Stimulated activated memory B cell treated with anti-CD40 and anti-IgM and Interleukin-4, amounts not matched to agents 10 μg/mL and 1 μg/mL and 100 μg/mL, for 72 hours (primary cell): ENCODE measurements around the gene PRR22.

Source experiments
- ATAC-seq: fragments of 150-1000 bp; cut with Tn5 transposase; 2 replicates; pipeline ENCODE4 v1.10.0; 2021
- H3K27ac Mint-ChIP-seq: one replicate; pipeline ENCODE4 v1.8.0; 2022; ENCODE audit warnings: mild to moderate bottlenecking, mixed read lengths
- H3K27me3 Mint-ChIP-seq: one replicate; pipeline ENCODE4 v1.8.0; 2022; ENCODE audit warnings: mixed read lengths
- H3K36me3 Mint-ChIP-seq: one replicate; pipeline ENCODE4 v1.8.0; 2022; ENCODE audit warnings: mixed read lengths
- H3K4me1 Mint-ChIP-seq: one replicate; pipeline ENCODE4 v1.8.0; 2022; ENCODE audit warnings: mixed read lengths
- H3K4me3 Mint-ChIP-seq: one replicate; pipeline ENCODE4 v1.8.0; 2022; ENCODE audit warnings: mild to moderate bottlenecking, moderate library complexity, mixed read lengths
- H3K9me3 Mint-ChIP-seq: one replicate; pipeline ENCODE4 v1.8.0; 2022; ENCODE audit warnings: mixed read lengths

Gene PRR22

GRCh38 chr19:5784581-5785147 is at the start of gene PRR22:
Gene PRR22 (minus strand): TSS chr19:5784746. CDS start chr19:5784660, 86 bp downstream.
- peaks cover 8% of the 10 kb centered on the region for H3K4me1 Mint-ChIP-seq
- no peak for ATAC-seq
- H3K4me3 Mint-ChIP-seq, result no peak within 1 kb of the TSS
- no peaks in the 10 kb centered on the region for H3K9me3 Mint-ChIP-seq
- peaks cover 53% of the 10 kb centered on the region for H3K36me3 Mint-ChIP-seq
- H3K27ac Mint-ChIP-seq, result no peak within 1 kb of the TSS
- H3K27me3 Mint-ChIP-seq, result no peaks in the 10 kb centered on the region

DNA sequence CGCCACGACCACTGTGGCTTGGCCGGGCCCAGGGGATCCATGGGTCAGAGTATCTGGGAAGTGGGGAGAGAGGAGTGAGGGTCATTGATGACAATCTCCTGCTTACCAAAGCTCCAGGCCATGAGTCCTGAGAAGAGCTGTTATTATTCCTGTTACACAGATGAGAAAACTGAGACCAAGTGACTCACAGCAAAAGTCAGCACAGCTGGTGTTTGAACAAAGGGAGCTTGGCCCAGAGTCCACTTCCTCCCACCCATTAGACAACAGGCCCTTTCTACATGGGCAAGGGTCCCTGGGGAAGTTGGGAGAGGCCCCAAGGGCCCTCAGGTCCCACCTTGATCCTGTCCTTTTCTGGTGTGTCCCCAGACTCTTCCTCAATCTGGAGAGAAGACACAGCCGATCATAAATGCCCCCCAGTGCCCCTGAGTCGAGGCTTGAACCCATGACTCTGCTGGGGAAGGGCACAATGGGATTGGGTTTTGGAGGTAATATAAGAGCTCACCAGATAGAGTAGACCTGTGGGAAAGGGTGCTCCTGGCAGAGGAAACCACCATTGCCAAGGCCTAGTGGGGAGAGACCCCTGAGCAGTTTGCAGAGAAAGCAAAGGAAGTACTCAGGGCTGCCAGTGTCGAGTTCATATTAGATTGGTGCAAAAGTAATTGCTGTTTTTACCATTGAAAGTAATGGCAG is 48.1 kb upstream of the PRR22 start:
- ATAC-seq, result no peak
- Mint-ChIP-seq H3K4me3 (no peak overlapping the region), H3K27me3 (peaks cover 49% of the 10 kb centered on the region), H3K36me3 (no peaks in the 10 kb centered on the region), H3K27ac (no peak overlapping the region), H3K9me3 (no peaks in the 10 kb centered on the region), H3K4me1 (peaks cover 7% of the 10 kb centered on the region)

GRCh38 chr19:5832061-5832460 is 47.5 kb upstream of the PRR22 start:
- Mint-ChIP-seq H3K9me3 (no peaks in the 10 kb centered on the region), H3K4me1 (peaks cover 11% of the 10 kb centered on the region), H3K36me3 (no peaks in the 10 kb centered on the region), H3K4me3 (no peak overlapping the region), H3K27ac (no peak overlapping the region), H3K27me3 (peaks cover 48% of the 10 kb centered on the region)
- ATAC-seq, result no peak

DNA sequence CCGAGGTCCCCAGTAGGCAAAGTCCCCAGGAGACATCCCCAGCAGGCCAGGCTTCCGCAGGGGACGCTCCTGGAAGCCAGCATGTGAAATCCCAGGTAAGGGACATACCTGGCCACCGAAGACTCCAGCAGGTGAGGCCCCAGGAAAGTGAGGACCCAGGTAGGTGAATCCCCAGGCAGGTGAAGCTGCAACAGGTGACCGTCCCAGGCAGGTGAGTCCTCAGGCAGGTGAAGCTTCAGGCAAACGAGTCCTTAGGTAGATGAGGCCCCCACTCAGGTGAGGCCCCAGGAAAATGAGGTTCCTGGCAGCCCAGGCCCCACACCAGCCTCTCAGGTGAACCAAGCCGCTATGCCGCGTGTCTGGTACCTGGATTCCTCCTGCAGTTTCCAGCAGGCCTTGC is 46.6 kb upstream of the PRR22 start:
- Mint-ChIP-seq H3K36me3 (no peaks in the 10 kb centered on the region), H3K4me1 (peaks cover 18% of the 10 kb centered on the region), H3K27ac (no peak overlapping the region), H3K9me3 (no peaks in the 10 kb centered on the region), H3K27me3 (peaks cover 53% of the 10 kb centered on the region), H3K4me3 (no peak overlapping the region)
- no peak for ATAC-seq

DNA sequence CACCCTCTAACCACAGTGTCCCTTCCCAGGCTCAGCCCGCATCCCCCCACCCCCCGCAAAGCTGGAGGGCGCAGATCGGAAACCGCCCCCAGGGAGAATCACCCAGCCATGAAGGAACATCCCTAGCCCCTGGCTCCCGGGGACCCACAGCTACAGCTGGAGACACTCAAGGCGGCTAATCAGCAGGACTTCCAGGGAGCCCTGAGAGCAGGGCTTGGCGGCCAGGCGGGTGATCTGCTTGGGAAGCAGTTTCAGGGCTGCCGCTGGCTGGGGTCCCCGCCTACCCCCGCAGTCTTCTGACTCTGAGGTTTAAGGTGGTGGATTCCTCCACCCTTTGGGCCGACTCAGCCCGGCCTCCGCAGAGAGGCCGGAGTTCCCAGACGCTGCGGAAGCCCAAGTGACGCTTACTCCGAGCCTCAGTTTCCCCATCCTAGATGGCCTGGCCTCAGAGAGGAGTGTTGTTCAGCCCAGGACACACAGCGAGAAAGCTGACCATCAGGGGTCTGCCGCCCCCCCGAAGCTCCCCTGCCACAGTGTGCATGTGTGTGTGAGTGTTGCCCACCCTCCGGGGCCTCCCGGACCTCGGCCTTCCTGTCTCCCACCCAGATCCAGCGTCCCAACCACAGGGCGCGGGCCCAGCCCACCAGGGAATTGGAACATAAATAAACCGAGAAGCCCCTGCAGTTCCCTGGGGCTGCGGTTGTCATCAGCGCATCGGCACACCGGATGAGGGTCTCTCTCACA is 45.2 kb upstream of the PRR22 start:
- no peak for ATAC-seq
- peaks cover 18% of the 10 kb centered on the region for H3K4me1 Mint-ChIP-seq
- H3K4me3 Mint-ChIP-seq, result no peak overlapping the region
- H3K27ac Mint-ChIP-seq, result no peak overlapping the region
- H3K36me3 Mint-ChIP-seq, result no peaks in the 10 kb centered on the region
- H3K9me3 Mint-ChIP-seq, result no peaks in the 10 kb centered on the region
- peaks cover 50% of the 10 kb centered on the region for H3K27me3 Mint-ChIP-seq

- peak overlapping the region; percentile 96 for H3K4me3 Mint-ChIP-seq
Measured at GRCh38 chr19:5828661-5829566, 44.4 kb upstream of the PRR22 start.

DNA sequence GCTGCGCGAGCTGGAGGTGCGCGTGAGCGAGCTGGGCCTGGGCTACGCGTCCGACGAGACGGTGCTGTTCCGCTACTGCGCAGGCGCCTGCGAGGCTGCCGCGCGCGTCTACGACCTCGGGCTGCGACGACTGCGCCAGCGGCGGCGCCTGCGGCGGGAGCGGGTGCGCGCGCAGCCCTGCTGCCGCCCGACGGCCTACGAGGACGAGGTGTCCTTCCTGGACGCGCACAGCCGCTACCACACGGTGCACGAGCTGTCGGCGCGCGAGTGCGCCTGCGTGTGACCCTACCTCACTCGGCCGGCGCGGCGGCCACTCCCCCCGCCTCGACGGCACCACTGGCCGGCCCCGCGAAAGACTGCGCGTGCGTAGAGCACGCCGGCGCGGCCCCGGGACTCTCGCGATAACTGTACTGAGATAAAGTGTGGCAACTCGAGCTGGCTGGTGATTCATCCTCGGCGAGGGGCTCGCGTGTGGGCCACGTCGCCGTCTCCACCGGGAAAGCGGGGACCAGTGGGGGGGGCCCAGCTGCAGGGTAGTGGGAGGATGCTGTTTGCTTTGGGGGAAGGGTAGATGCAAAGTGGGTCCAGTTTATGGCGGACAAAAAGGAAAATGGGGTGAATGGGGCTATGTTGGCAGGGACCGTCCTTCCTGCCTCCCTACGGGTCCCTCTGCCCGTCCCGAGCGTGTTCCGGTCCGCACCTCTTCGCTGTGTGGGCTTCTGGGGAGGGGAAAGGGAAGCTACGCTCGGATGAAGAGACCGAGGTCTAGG is 43.5 kb upstream of the PRR22 start:
- ATAC-seq, result peak; percentile 84
- H3K4me1 Mint-ChIP-seq, result peaks cover 18% of the 10 kb centered on the region
- H3K36me3 Mint-ChIP-seq, result no peaks in the 10 kb centered on the region
- H3K4me3 Mint-ChIP-seq, result peak overlapping the region; percentile 96
- H3K27me3 Mint-ChIP-seq, result peaks cover 36% of the 10 kb centered on the region
- H3K9me3 Mint-ChIP-seq, result no peaks in the 10 kb centered on the region
- H3K27ac Mint-ChIP-seq, result peak overlapping the region; percentile 81

More at GRCh38 chr19:5828661-5829566, 44.4 kb upstream of the PRR22 start:
- H3K27ac Mint-ChIP-seq, result peak overlapping the region; percentile 81
- ATAC-seq, result no peak
- no peaks in the 10 kb centered on the region for H3K36me3 Mint-ChIP-seq
- H3K27me3 Mint-ChIP-seq, result peaks cover 42% of the 10 kb centered on the region
- H3K4me1 Mint-ChIP-seq, result peaks cover 18% of the 10 kb centered on the region
- no peaks in the 10 kb centered on the region for H3K9me3 Mint-ChIP-seq

- H3K27ac Mint-ChIP-seq, result peak overlapping the region; percentile 57
- no peak for ATAC-seq
- no peaks in the 10 kb centered on the region for H3K36me3 Mint-ChIP-seq
- H3K9me3 Mint-ChIP-seq, result no peaks in the 10 kb centered on the region
- peaks cover 18% of the 10 kb centered on the region for H3K4me1 Mint-ChIP-seq
- H3K27me3 Mint-ChIP-seq, result peaks cover 30% of the 10 kb centered on the region
- peak overlapping the region; percentile 77 for H3K4me3 Mint-ChIP-seq
Measured at GRCh38 chr19:5827342-5827890, 42.9 kb upstream of the PRR22 start.

GRCh38 chr19:5826531-5827341 is 42.2 kb upstream of the PRR22 start:
- H3K36me3 Mint-ChIP-seq, result no peaks in the 10 kb centered on the region
- H3K9me3 Mint-ChIP-seq, result no peaks in the 10 kb centered on the region
- H3K27ac Mint-ChIP-seq, result peak overlapping the region; percentile 57
- ATAC-seq, result no peak
- H3K4me3 Mint-ChIP-seq, result peak overlapping the region; percentile 77
- H3K4me1 Mint-ChIP-seq, result peaks cover 18% of the 10 kb centered on the region
- peaks cover 23% of the 10 kb centered on the region for H3K27me3 Mint-ChIP-seq

GRCh38 chr19:5825178-5825577 is 40.6 kb upstream of the PRR22 start:
- Mint-ChIP-seq H3K9me3 (peaks cover 3% of the 10 kb centered on the region), H3K27ac (no peak overlapping the region), H3K4me3 (no peak overlapping the region), H3K27me3 (peaks cover 31% of the 10 kb centered on the region), H3K4me1 (peaks cover 18% of the 10 kb centered on the region), H3K36me3 (peaks cover 5% of the 10 kb centered on the region)
- no peak for ATAC-seq

DNA sequence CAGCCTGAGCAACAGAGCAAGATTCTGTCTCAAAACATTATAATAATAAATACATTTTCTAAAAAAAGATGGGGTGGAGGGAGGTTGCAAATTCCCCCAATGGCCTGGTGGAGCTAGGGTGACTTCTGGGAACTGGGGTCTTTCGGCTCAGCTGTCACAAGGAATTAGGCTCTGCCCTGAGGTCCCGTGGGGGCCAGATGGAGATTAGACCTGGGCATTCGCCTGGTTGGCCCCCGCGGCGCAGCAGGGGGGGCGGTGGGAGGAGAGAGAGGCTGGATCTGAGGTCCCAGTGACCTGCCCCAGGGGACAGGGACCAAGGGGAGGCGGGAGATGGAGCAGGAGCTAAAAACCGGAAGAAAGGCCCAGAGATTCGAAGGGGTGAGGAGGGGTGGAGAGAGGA is 40.2 kb upstream of the PRR22 start:
- no peak overlapping the region for H3K4me3 Mint-ChIP-seq
- peaks cover 5% of the 10 kb centered on the region for H3K36me3 Mint-ChIP-seq
- H3K9me3 Mint-ChIP-seq, result peaks cover 3% of the 10 kb centered on the region
- peaks cover 31% of the 10 kb centered on the region for H3K27me3 Mint-ChIP-seq
- peaks cover 18% of the 10 kb centered on the region for H3K4me1 Mint-ChIP-seq
- no peak for ATAC-seq
- no peak overlapping the region for H3K27ac Mint-ChIP-seq

GRCh38 chr19:5823579-5824281 is 39.2 kb upstream of the PRR22 start:
- no peak for ATAC-seq
- Mint-ChIP-seq H3K4me1 (peaks cover 18% of the 10 kb centered on the region), H3K4me3 (no peak overlapping the region), H3K9me3 (peaks cover 3% of the 10 kb centered on the region), H3K27ac (no peak overlapping the region), H3K27me3 (peaks cover 34% of the 10 kb centered on the region), H3K36me3 (peaks cover 5% of the 10 kb centered on the region)
